Measurements from ENCODE around the gene PCBP3. TPM values are rescaled to one million over a fixed set of nuclear protein-coding genes. Genes with fewer than 3 reads are reported as not detected.

Gene PCBP3
- total and polyA plus RNA-seq, 2 of the 8 experiments (the other 6 are each of a cell fraction or from before 2014, with no cell fraction given): 3.5 to 6.3 TPM

GRCh38 chr21:45799765-45800338 is 156.3 kb downstream of the PCBP3 start:
- H3K79me1 ChIP-seq (ENCODE audit: low read depth, low read length): no peaks in the 10 kb centered on the region
- H3K4me3 ChIP-seq (ENCODE audit: extremely low read depth in 1 of 4, insufficient read depth in 2 of 4, low read depth in 3 of 4, low read length in 4 of 4): no peak overlapping the region
- H4K91ac ChIP-seq (replicated peaks; ENCODE audit: insufficient read length, low read length): no peak overlapping the region
- CTCF ChIA-PET (ENCODE audit: partially characterized antibody): no interaction called here
- no peak overlapping the region for H3K9ac ChIP-seq (replicated peaks in 1 of 4; ENCODE audit: extremely low read depth in 1 of 4, low read depth in 3 of 4, low read length in 3 of 4)
- H3K14ac ChIP-seq (ENCODE audit: insufficient read length): no peak overlapping the region
- H3K79me2 ChIP-seq (ENCODE audit: control insufficient read depth in 1 of 2, insufficient read depth in 2 of 2, low read length in 2 of 2): no peaks in the 10 kb centered on the region
- H3K56ac ChIP-seq (replicated peaks; ENCODE audit: insufficient read length, low read depth, low read length): no peak overlapping the region
- H3K4me1 ChIP-seq (replicated peaks in 1 of 4; ENCODE audit: control insufficient read depth in 3 of 4, insufficient read depth in 4 of 4, low read length in 3 of 4): no peaks in the 10 kb centered on the region; a peak in 2 of 7 replicates
- no peak overlapping the region for H4K8ac ChIP-seq (ENCODE audit: extremely low read depth, insufficient read depth, low read length)
- H2AFZ ChIP-seq (ENCODE audit: low read length): no peak overlapping the region
- no peak overlapping the region for H3K23ac ChIP-seq (ENCODE audit: insufficient read length)
- POLR2A ChIA-PET (ENCODE audit: partially characterized antibody): interaction anchor here (0.7 kb wide), 1 partner anchor 43 kb away, joined by 3 read pairs; no protein-coding TSS in a partner anchor
- H4K20me1 ChIP-seq (replicated peaks in 1 of 2; ENCODE audit: control insufficient read depth in 1 of 2, insufficient read depth in 2 of 2, low read length in 2 of 2): peaks cover 0 to 3% of the 10 kb centered on the region in 2 experiments
- H2BK120ac ChIP-seq (replicated peaks; ENCODE audit: low read depth, low read length): no peak overlapping the region
- no peak overlapping the region for H2AK5ac ChIP-seq (ENCODE audit: low read depth, low read length)
- H2BK5ac ChIP-seq (ENCODE audit: low read depth, low read length): no peak overlapping the region
- no peak overlapping the region for H3K4me2 ChIP-seq (ENCODE audit: insufficient read depth in 1 of 2, low read depth in 2 of 2, low read length in 2 of 2)
- no peak overlapping the region for H4K5ac ChIP-seq (ENCODE audit: insufficient read length, low read depth, low read length)
- 91% methylated on average over 9 of the region's 9 CpGs; no CpG with 5 or more reads in 1 of the 2 experiments for WGBS, 2 experiments (ENCODE audit: extremely low coverage in 1 of 2, insufficient coverage in 1 of 2, insufficient read length in 1 of 2, insufficient replicate concordance in 2 of 2, low coverage in 1 of 2, low lambda C conversion rate in 2 of 2, missing lambda C conversion rate in 1 of 2)
- no peak overlapping the region for H2BK12ac ChIP-seq (ENCODE audit: low read depth, low read length)
- H3K18ac ChIP-seq (ENCODE audit: extremely low read depth, low read length): no peak overlapping the region
- no peak overlapping the region for H3K27ac ChIP-seq (ENCODE audit: low read depth, low read length)
- H2BK20ac ChIP-seq (ENCODE audit: low read length): no peak overlapping the region
- H3K23me2 ChIP-seq (ENCODE audit: low read depth, low read length): no peaks in the 10 kb centered on the region
- FAIRE-seq (no peak), DNase-seq (ENCODE audit: low read depth in 1 of 2, low spot score in 2 of 2) (no peak)
- H3K4ac ChIP-seq (replicated peaks; ENCODE audit: insufficient read length, low read depth, low read length): no peak overlapping the region
- H3K36me3 ChIP-seq (ENCODE audit: control insufficient read depth in 2 of 4, insufficient read depth in 4 of 4, low read length in 3 of 4): no peaks in the 10 kb centered on the region
- H3K27me3 ChIP-seq (replicated peaks in 1 of 4; ENCODE audit: control insufficient read depth in 3 of 4, extremely low read depth in 1 of 4, insufficient read depth in 3 of 4, low read length in 3 of 4): no peaks in the 10 kb centered on the region
- no peak overlapping the region for H2BK15ac ChIP-seq (ENCODE audit: low read length)
- H3K9me3 ChIP-seq (ENCODE audit: insufficient read depth in 2 of 2, low read depth in 1 of 2, low read length in 1 of 2): peaks cover 6 to 9% of the 10 kb centered on the region in 2 experiments
- no peak for TF ChIP-seq CTBP2 (IDR thresholded peaks at IDR 0.05; ENCODE audit: borderline replicate concordance, insufficient read depth, insufficient read length, low read length)
- TF ChIP-seq CHD1 (IDR thresholded peaks at IDR 0.05; ENCODE audit: low read depth, low read length): no peak
- no peak for TF ChIP-seq RNF2 (IDR thresholded peaks at IDR 0.05; ENCODE audit: borderline replicate concordance, low read depth, low read length, missing control alignments, poor library complexity, severe bottlenecking)
- TF ChIP-seq MAFK (IDR thresholded peaks at IDR 0.05; ENCODE audit: low read depth, low read length): no peak
- TF ChIP-seq TBP (IDR thresholded peaks at IDR 0.05; ENCODE audit: low read depth, low read length): no peak
- TF ChIP-seq EGR1 (IDR thresholded peaks at IDR 0.05; ENCODE audit: borderline replicate concordance, low read depth, low read length): no peak
- TF ChIP-seq GABPA (IDR thresholded peaks at IDR 0.05; ENCODE audit: borderline replicate concordance, insufficient read depth, low read length): no peak
- no peak for TF ChIP-seq BRCA1 (IDR thresholded peaks at IDR 0.05; ENCODE audit: low read depth, low read length)
- no peak for TF ChIP-seq RFX5 (IDR thresholded peaks at IDR 0.05; ENCODE audit: borderline replicate concordance, low read depth, low read length)
- TF ChIP-seq E2F6 (IDR thresholded peaks at IDR 0.05): no peak
- TF ChIP-seq BCL11A (IDR thresholded peaks at IDR 0.05; ENCODE audit: low read depth in 2 of 2, low read length in 2 of 2): no peak
- no peak for TF ChIP-seq POLR2A (IDR thresholded peaks at IDR 0.05; ENCODE audit: control extremely low read depth in 1 of 2, low read depth in 2 of 2, low read length in 2 of 2)
- TF ChIP-seq CHD2 (IDR thresholded peaks at IDR 0.05; ENCODE audit: low read length): no peak
- no peak for TF ChIP-seq CREB1 (IDR thresholded peaks at IDR 0.05)
